ENCODE results near the gene KLF3. TPM values are rescaled to one million over a fixed set of nuclear protein-coding genes. Genes with fewer than 3 reads are reported as not detected.

The KLF3 gene
- total RNA-seq, 1 experiment from 2014 or later, result 29.0 TPM

DNA sequence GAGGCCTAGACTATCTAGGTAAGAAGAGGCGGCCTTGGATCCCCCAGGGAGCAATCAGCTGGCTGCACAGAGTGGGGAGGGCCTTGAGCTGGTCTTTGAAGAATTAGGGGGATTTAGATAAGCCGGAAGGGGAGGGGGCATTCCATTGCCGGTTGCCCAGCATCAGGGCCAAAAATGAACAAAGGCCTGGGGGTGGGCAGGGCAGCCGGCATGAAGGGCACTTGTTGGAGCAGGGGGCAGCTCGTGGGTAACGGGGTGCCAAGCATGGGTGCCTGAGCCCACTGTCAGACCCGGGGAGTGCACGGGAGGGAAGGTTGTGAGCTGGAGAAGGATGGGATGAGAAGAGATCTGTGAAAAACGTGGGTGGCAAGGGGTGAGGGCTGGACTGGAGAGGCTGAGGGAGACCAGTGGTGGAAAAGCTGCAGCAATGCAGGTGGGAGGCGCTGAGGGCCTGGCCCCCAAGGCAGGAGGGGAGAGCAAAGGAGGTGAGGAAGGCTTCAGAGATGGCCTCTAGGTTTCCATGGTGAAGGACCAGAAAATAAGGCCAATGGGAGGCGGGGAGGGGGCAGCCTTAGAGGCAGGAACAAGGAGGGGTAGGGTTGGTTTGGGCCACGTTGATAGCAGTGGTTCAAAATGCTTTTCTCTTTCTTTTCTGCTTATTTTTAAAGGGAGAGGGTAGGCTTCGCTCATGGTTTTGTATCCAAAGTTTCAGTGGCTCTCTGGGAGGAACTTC lies 8.6 kb downstream of the KLF3 start:
- H3K27ac ChIP-seq (ENCODE audit: insufficient read length, low read depth, low read length), result no peak overlapping the region
- DNase-seq, result peak; percentile 39

More for the DNA sequence above, 8.6 kb downstream of the KLF3 start:
- Histone ChIP-seq H2BK15ac (ENCODE audit: low read depth, low read length) (no peak overlapping the region), H3K9me3 (ENCODE audit: control insufficient read depth, low read depth, low read length) (no peaks in the 10 kb centered on the region), H2BK12ac (ENCODE audit: insufficient read length, low read depth, low read length) (no peak overlapping the region), H2AFZ (ENCODE audit: low read length) (no peak overlapping the region), H3K4me1 (ENCODE audit: insufficient read depth, low read length) (peaks cover 19% of the 10 kb centered on the region), H2BK120ac (ENCODE audit: low read depth, low read length, poor library complexity, severe bottlenecking) (no peak overlapping the region), H3K79me2 (ENCODE audit: insufficient read depth, low read length) (peaks cover 21% of the 10 kb centered on the region; the same call in 1 of the 2 replicates), H4K91ac (ENCODE audit: insufficient read length, low read depth, low read length) (peak overlapping the region; percentile 85), H4K5ac (ENCODE audit: insufficient read length, low read depth, low read length) (no peak overlapping the region), H4K8ac (replicated peaks; ENCODE audit: insufficient read length, low read depth, low read length) (no peak overlapping the region), H3T11ph (ENCODE audit: low read length) (no peak overlapping the region), H3K79me1 (ENCODE audit: insufficient read depth, low read depth, low read length, poor library complexity, severe bottlenecking) (peaks cover 6% of the 10 kb centered on the region), H3K4me2 (ENCODE audit: insufficient read depth, insufficient read length, low read length) (no peak overlapping the region), H3K18ac (ENCODE audit: insufficient read length, low read depth, low read length) (no peak overlapping the region), H3K4ac (ENCODE audit: low read depth, low read length) (no peak overlapping the region), H3K27me3 (ENCODE audit: insufficient read depth, low read length) (no peaks in the 10 kb centered on the region), H3K56ac (ENCODE audit: insufficient read length, low read depth, low read length) (no peak overlapping the region), H2BK20ac (ENCODE audit: low read depth, low read length, poor library complexity, severe bottlenecking) (no peak overlapping the region), H4K20me1 (ENCODE audit: control insufficient read depth, insufficient read depth, insufficient read length) (no peaks in the 10 kb centered on the region), H3K9ac (ENCODE audit: extremely low read depth, insufficient read length, low read length) (no peak overlapping the region), H3K23me2 (ENCODE audit: insufficient read length, low read depth, low read length, poor library complexity, severe bottlenecking) (no peaks in the 10 kb centered on the region), H3K23ac (ENCODE audit: insufficient read length, low read depth, low read length) (no peak overlapping the region), H2AK5ac (ENCODE audit: insufficient read length, low read length) (no peak overlapping the region), H2BK5ac (ENCODE audit: insufficient read length, low read length) (no peak overlapping the region), H3K14ac (ENCODE audit: insufficient read depth, low read length) (peak overlapping the region; percentile 46; the same call in 1 of the 2 replicates)
- Mint-ChIP-seq H3K27me3 (ENCODE audit: low read depth) (no peaks in the 10 kb centered on the region), H3K27ac (peak overlapping the region; percentile 70 to 92 (median 72); a peak in 6 of 7 replicates), H3K4me1 (peaks cover 69 to 77% of the 10 kb centered on the region in 2 experiments), H3K9me3 (no peaks in the 10 kb centered on the region), H3K4me3 (peak overlapping the region in 1 of 2 experiments; percentile 63; a peak in 2 of 5 replicates), H3K36me3 (ENCODE audit: insufficient read depth in 1 of 3, low read depth in 3 of 3) (peaks cover 0 to 2% (median 0%) of the 10 kb centered on the region in 3 experiments; a peak in 2 of 7 replicates)
- no CpG with 5 or more reads among the region's 13 CpGs for WGBS (ENCODE audit: extremely low coverage, insufficient read length, low lambda C conversion rate)
- TF ChIP-seq, protein P1, sequence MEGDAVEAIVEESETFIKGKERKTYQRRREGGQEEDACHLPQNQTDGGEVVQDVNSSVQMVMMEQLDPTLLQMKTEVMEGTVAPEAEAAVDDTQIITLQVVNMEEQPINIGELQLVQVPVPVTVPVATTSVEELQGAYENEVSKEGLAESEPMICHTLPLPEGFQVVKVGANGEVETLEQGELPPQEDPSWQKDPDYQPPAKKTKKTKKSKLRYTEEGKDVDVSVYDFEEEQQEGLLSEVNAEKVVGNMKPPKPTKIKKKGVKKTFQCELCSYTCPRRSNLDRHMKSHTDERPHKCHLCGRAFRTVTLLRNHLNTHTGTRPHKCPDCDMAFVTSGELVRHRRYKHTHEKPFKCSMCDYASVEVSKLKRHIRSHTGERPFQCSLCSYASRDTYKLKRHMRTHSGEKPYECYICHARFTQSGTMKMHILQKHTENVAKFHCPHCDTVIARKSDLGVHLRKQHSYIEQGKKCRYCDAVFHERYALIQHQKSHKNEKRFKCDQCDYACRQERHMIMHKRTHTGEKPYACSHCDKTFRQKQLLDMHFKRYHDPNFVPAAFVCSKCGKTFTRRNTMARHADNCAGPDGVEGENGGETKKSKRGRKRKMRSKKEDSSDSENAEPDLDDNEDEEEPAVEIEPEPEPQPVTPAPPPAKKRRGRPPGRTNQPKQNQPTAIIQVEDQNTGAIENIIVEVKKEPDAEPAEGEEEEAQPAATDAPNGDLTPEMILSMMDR (conservative IDR thresholded peaks at IDR 0.05), result no peak
